ENCODE results near the gene OR10A6. TPM values are rescaled to one million over a fixed set of nuclear protein-coding genes. Genes with fewer than 3 reads are reported as not detected.
A peak's percentile ranks its signal among the peaks of the same experiment; 100 is the strongest.

OR10A6 gene
- total RNA-seq, 3 donors from 2014 or later (not counting 1 experiment from before 2014, with no cell fraction given) = not detected

GRCh38 chr11:7892840-7893254, 38.2 kb downstream of the OR10A6 start:
- H3K27me3 ChIP-seq (ENCODE audit: control insufficient read depth, insufficient read depth, low read length) = no peaks in the 10 kb centered on the region
- Mint-ChIP-seq H3K9me3 (no peaks in the 10 kb centered on the region), H3K36me3 (no peaks in the 10 kb centered on the region), H3K27me3 (ENCODE audit: low read depth in 2 of 2) (peaks cover 0 to 33% of the 10 kb centered on the region in 2 donors), H3K4me3 (no peak overlapping the region), H3K27ac (no peak overlapping the region), H3K4me1 (no peaks in the 10 kb centered on the region)
- intact Hi-C loops (cut with micrococcal nuclease) = loop anchor here (2.0 kb wide), 1 partner anchor 94 kb away; the partner anchor contains the start of gene EIF3F
- H3K4me1 ChIP-seq (ENCODE audit: control insufficient read depth, insufficient read depth, low read length) = no peaks in the 10 kb centered on the region
- no peak for TF ChIP-seq CTCF (IDR thresholded peaks at IDR 0.05)
- H3K27ac ChIP-seq (ENCODE audit: low read length) = no peak overlapping the region
- ATAC-seq (peak in 2 of 3 donors; percentile 52 to 68), DNase-seq (peak in 1 of 2 donors; percentile 58)
- H3K36me3 ChIP-seq (ENCODE audit: control insufficient read depth, insufficient read depth, low read length) = no peaks in the 10 kb centered on the region
- H3K4me3 ChIP-seq (ENCODE audit: low read length) = no peak overlapping the region
- WGBS (ENCODE audit: insufficient coverage) = 14% methylated on average over 2 of the region's 2 CpGs
- H3K9me3 ChIP-seq (ENCODE audit: control insufficient read depth, insufficient read depth, low read length) = no peaks in the 10 kb centered on the region

GRCh38 chr11:7892059-7892699, 38.9 kb downstream of the OR10A6 start:
- WGBS (ENCODE audit: insufficient coverage) = 66% methylated on average over 6 of the region's 6 CpGs
- DNase-seq (no peak), ATAC-seq (no peak)
- H3K9me3 ChIP-seq (ENCODE audit: control insufficient read depth, insufficient read depth, low read length) = no peaks in the 10 kb centered on the region
- H3K4me3 Mint-ChIP-seq = no peak overlapping the region
- H3K4me1 ChIP-seq (ENCODE audit: control insufficient read depth, insufficient read depth, low read length) = no peaks in the 10 kb centered on the region
- TF ChIP-seq CTCF (IDR thresholded peaks at IDR 0.05) = no peak
- no peaks in the 10 kb centered on the region for H3K36me3 ChIP-seq (ENCODE audit: control insufficient read depth, insufficient read depth, low read length)
- intact Hi-C loops (cut with micrococcal nuclease) = loop anchor here (2.0 kb wide), 1 partner anchor 95 kb away; the partner anchor contains the start of gene EIF3F
- H3K27me3 ChIP-seq (ENCODE audit: control insufficient read depth, insufficient read depth, low read length) = no peaks in the 10 kb centered on the region
- no peaks in the 10 kb centered on the region for H3K36me3 Mint-ChIP-seq
- no peak overlapping the region for H3K4me3 ChIP-seq (ENCODE audit: low read length)
- no peak overlapping the region for H3K27ac ChIP-seq (ENCODE audit: low read length)
- no peaks in the 10 kb centered on the region for H3K4me1 Mint-ChIP-seq
- H3K27me3 Mint-ChIP-seq (ENCODE audit: low read depth in 2 of 2) = peaks cover 0 to 33% of the 10 kb centered on the region in 2 donors
- H3K9me3 Mint-ChIP-seq = no peaks in the 10 kb centered on the region
- H3K27ac Mint-ChIP-seq = no peak overlapping the region

- no peak overlapping the region for H3K4me3 Mint-ChIP-seq
- Histone ChIP-seq H3K27me3 (ENCODE audit: control insufficient read depth, insufficient read depth, low read length) (no peaks in the 10 kb centered on the region), H3K4me1 (ENCODE audit: control insufficient read depth, insufficient read depth, low read length) (no peaks in the 10 kb centered on the region), H3K36me3 (ENCODE audit: control insufficient read depth, insufficient read depth, low read length) (no peaks in the 10 kb centered on the region), H3K27ac (ENCODE audit: low read length) (no peak overlapping the region), H3K4me3 (ENCODE audit: low read length) (no peak overlapping the region), H3K9me3 (ENCODE audit: control insufficient read depth, insufficient read depth, low read length) (no peaks in the 10 kb centered on the region)
- no peaks in the 10 kb centered on the region for H3K9me3 Mint-ChIP-seq
- DNase-seq (no peak), ATAC-seq (no peak)
- peaks cover 0 to 38% of the 10 kb centered on the region in 2 donors for H3K27me3 Mint-ChIP-seq (ENCODE audit: low read depth in 2 of 2)
- no peak overlapping the region for H3K27ac Mint-ChIP-seq
- H3K36me3 Mint-ChIP-seq = no peaks in the 10 kb centered on the region
- WGBS (ENCODE audit: insufficient coverage) = 22% methylated on average over 6 of the region's 6 CpGs
- no peaks in the 10 kb centered on the region for H3K4me1 Mint-ChIP-seq
- intact Hi-C loops (cut with micrococcal nuclease) = no loop called here
- TF ChIP-seq CTCF (IDR thresholded peaks at IDR 0.05) = no peak
Measured at GRCh38 chr11:7890417-7891172, 40.5 kb downstream of the OR10A6 start.

Measured in natural killer cell (primary cell).